Measurements from ENCODE around the gene APH1B. TPM values are rescaled to one million over a fixed set of nuclear protein-coding genes. Genes with fewer than 3 reads are reported as not detected.
A peak's percentile ranks its signal among the peaks of the same experiment; 100 is the strongest.

Gene APH1B
- total RNA-seq, 1 donor from 2014 or later, result 12.1 TPM

DNA sequence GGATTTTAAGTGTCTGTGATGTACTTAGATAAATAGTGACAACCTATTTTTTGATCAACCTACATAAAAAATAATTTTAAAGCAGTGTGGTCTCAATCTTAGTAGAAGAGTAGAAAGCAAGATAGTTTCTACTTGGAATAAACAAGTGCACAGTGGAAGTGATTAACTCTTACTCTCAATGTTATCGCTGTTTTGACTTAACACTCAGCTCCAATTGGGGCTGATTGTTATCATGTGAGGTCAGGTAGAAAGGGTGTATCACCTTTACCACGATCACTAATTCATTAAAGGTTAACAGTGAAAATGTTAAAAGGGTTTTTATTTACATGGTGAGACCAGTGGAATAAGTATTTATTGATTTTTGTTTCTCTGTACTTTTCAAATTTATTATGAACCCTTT is 22.4 kb upstream of the APH1B start:
- H3K36me3 ChIP-seq (ENCODE audit: control insufficient read depth, insufficient read depth, low read length), result no peaks in the 10 kb centered on the region
- TF ChIP-seq, protein P1, sequence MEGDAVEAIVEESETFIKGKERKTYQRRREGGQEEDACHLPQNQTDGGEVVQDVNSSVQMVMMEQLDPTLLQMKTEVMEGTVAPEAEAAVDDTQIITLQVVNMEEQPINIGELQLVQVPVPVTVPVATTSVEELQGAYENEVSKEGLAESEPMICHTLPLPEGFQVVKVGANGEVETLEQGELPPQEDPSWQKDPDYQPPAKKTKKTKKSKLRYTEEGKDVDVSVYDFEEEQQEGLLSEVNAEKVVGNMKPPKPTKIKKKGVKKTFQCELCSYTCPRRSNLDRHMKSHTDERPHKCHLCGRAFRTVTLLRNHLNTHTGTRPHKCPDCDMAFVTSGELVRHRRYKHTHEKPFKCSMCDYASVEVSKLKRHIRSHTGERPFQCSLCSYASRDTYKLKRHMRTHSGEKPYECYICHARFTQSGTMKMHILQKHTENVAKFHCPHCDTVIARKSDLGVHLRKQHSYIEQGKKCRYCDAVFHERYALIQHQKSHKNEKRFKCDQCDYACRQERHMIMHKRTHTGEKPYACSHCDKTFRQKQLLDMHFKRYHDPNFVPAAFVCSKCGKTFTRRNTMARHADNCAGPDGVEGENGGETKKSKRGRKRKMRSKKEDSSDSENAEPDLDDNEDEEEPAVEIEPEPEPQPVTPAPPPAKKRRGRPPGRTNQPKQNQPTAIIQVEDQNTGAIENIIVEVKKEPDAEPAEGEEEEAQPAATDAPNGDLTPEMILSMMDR (IDR thresholded peaks at IDR 0.05; ENCODE audit: insufficient read depth, low read length, poor library complexity, severe bottlenecking), result no peak
- H3K27me3 ChIP-seq (ENCODE audit: control insufficient read depth, insufficient read depth, low read length), result no peaks in the 10 kb centered on the region
- no peak for DNase-seq (ENCODE audit: low read depth)
- no peak overlapping the region for H3K4me3 ChIP-seq (ENCODE audit: low read depth, low read length)

DNA sequence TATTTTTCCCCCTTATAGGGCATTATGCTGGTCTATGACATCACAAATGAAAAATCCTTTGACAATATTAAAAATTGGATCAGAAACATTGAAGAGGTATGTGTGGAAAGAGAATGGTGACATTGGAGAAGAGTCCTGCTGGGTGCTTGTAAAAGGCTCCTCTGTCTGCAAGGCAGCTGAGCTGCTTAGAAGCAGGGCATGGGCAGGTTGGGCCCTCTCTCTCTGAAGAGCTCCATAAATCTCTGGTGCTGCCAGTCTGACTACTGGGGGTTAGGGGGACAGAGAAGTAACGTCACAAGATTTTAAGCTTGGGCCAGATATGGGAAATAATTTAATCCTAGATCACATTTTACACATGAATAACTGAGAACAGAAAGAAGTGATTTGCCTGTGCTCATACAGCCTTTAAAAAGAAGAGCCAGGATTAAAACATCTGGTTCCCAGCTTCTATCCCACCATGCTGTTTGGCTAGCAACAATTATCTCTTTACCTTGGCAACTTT is 21.9 kb upstream of the APH1B start:
- no peak for DNase-seq (ENCODE audit: low read depth)
- TF ChIP-seq, protein P1 (IDR thresholded peaks at IDR 0.05; ENCODE audit: insufficient read depth, low read length, poor library complexity, severe bottlenecking), result no peak
- H3K27me3 ChIP-seq (ENCODE audit: control insufficient read depth, insufficient read depth, low read length), result no peaks in the 10 kb centered on the region
- H3K36me3 ChIP-seq (ENCODE audit: control insufficient read depth, insufficient read depth, low read length), result no peaks in the 10 kb centered on the region
- no peak overlapping the region for H3K4me3 ChIP-seq (ENCODE audit: low read depth, low read length)

DNA sequence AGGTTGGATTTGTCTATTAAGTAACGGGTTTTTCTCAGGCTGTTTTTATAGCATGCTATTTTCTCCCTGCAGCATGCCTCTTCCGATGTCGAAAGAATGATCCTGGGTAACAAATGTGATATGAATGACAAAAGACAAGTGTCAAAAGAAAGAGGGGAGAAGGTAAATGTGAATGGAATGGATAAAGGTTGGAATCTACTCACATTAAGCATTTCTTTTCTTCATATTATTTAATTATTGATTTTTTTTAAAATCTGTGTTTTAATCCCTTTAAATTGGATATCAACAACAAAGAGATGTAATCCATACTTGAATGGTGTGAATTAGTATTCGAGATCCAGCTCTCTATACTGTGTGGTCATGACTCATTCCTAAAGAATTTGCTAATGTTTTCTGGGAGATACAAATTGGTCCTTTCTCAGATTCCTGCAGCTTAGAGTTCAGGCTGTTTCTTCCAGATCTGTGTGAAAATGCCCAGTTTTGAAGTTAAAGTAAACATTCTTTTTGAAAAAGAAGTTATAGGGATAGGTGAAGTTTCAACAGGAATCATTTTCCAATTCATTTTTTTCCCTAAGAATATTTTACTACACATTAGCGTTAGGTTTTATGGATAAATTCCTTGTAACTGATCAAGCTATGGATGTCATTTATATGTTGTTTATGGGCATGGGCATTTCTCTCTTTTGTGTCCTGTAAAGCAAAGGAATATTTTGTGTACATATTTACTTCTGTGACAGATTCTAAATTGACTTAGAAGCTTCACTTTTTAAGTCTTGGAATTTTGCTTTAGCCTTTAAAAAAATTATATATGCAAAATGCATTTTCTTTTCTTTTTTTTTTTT is 20.8 kb upstream of the APH1B start:
- H3K27me3 ChIP-seq (ENCODE audit: control insufficient read depth, insufficient read depth, low read length), result no peaks in the 10 kb centered on the region
- DNase-seq (ENCODE audit: low read depth), result peak; percentile 55

DNA sequence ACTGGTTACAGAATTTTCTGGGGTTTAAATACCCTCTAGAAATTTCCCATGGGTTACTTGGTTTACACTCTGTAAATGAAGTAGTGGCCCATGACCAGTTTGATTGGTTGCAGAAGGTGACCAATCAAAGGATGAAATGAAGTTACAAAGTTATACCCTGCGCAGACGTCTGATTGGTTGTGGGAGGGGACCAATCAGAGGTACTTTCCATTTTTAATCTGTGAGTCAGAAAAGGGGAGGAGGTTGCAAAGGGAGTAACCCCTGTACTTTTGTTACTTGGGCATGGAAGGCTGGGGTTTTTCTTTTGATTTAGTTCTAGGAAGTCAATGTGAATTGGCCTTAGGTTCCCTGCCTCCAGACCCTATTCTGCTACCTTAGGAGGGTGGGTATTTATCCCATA is 18.7 kb upstream of the APH1B start:
- peaks cover under 1% of the 10 kb centered on the region for H3K36me3 ChIP-seq (ENCODE audit: control insufficient read depth, insufficient read depth, low read length)
- no peaks in the 10 kb centered on the region for H3K27me3 ChIP-seq (ENCODE audit: control insufficient read depth, insufficient read depth, low read length)
- TF ChIP-seq, protein P1 (IDR thresholded peaks at IDR 0.05; ENCODE audit: insufficient read depth, low read length, poor library complexity, severe bottlenecking), result no peak
- DNase-seq (ENCODE audit: low read depth), result no peak
- H3K4me3 ChIP-seq (ENCODE audit: low read depth, low read length), result no peak overlapping the region

More for the DNA sequence above, 20.8 kb upstream of the APH1B start:
- Histone ChIP-seq H3K4me3 (ENCODE audit: low read depth, low read length) (no peak overlapping the region), H3K36me3 (ENCODE audit: control insufficient read depth, insufficient read depth, low read length) (no peaks in the 10 kb centered on the region)
- TF ChIP-seq, protein P1 (IDR thresholded peaks at IDR 0.05; ENCODE audit: insufficient read depth, low read length, poor library complexity, severe bottlenecking), result no peak

DNA sequence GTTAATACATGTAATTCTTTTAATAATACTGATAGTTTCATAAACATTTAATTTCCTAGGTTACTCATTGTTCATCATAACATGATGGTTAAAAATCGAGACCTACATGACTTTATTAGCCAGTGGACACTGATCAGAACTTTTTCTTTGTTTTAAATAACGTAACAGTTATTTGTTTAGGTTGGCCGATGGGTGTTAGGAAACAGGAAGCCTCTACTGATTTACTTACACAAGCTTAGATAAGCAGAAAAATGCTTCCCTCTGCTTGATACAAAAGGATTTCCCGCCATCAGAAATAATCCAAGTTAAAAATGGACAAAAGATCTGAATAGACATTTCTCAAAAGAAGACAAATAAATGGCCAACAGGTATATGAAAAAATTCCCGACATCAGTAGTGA is 16.6 kb upstream of the APH1B start:
- Histone ChIP-seq H3K27me3 (ENCODE audit: control insufficient read depth, insufficient read depth, low read length) (no peaks in the 10 kb centered on the region), H3K4me3 (ENCODE audit: low read depth, low read length) (no peak overlapping the region), H3K36me3 (ENCODE audit: control insufficient read depth, insufficient read depth, low read length) (peaks cover 1% of the 10 kb centered on the region)
- no peak for DNase-seq (ENCODE audit: low read depth)
- TF ChIP-seq, protein P1 (IDR thresholded peaks at IDR 0.05; ENCODE audit: insufficient read depth, low read length, poor library complexity, severe bottlenecking), result no peak

All from kidney epithelial cell (primary cell).